ENCODE data around the gene SLC26A9. TPM values are rescaled to one million over a fixed set of nuclear protein-coding genes. Genes with fewer than 3 reads are reported as not detected.

The SLC26A9 gene, protein sequence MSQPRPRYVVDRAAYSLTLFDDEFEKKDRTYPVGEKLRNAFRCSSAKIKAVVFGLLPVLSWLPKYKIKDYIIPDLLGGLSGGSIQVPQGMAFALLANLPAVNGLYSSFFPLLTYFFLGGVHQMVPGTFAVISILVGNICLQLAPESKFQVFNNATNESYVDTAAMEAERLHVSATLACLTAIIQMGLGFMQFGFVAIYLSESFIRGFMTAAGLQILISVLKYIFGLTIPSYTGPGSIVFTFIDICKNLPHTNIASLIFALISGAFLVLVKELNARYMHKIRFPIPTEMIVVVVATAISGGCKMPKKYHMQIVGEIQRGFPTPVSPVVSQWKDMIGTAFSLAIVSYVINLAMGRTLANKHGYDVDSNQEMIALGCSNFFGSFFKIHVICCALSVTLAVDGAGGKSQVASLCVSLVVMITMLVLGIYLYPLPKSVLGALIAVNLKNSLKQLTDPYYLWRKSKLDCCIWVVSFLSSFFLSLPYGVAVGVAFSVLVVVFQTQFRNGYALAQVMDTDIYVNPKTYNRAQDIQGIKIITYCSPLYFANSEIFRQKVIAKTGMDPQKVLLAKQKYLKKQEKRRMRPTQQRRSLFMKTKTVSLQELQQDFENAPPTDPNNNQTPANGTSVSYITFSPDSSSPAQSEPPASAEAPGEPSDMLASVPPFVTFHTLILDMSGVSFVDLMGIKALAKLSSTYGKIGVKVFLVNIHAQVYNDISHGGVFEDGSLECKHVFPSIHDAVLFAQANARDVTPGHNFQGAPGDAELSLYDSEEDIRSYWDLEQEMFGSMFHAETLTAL
- under 1 TPM in 3 of 4 donors, not detected in 1; 0.20 to 0.29 (median 0.26) TPM for polyA plus RNA-seq (ENCODE audit: insufficient read length in 4 of 4)

DNA sequence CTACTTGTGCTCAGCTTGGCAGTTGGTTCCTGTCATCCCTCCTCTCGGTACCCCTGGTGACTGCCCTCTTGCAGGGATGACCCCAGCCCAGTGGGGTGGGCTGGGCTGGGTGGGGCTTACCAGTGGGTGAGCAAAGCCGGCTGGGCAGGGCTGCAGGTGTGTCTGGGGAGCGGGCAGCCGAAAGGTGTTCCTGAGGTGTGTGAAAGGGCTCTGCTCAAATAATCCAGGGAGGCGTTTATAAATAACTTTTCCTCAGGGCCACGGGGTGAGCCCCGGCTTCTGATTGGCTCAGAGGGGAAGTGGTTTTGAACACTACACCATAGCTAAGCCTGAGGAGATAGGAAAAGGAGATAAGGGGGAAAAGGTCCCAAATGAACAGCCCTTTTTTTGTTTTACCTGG is at the start of gene SLC26A9:
Gene SLC26A9 (minus strand): TSS at position 212 of the 400 bp plus-strand sequence. CDS start 7,636 bp downstream, outside the sequence.
- DNase-seq (ENCODE audit: low read depth in 4 of 4, low spot score in 3 of 4) = no peak

DNA sequence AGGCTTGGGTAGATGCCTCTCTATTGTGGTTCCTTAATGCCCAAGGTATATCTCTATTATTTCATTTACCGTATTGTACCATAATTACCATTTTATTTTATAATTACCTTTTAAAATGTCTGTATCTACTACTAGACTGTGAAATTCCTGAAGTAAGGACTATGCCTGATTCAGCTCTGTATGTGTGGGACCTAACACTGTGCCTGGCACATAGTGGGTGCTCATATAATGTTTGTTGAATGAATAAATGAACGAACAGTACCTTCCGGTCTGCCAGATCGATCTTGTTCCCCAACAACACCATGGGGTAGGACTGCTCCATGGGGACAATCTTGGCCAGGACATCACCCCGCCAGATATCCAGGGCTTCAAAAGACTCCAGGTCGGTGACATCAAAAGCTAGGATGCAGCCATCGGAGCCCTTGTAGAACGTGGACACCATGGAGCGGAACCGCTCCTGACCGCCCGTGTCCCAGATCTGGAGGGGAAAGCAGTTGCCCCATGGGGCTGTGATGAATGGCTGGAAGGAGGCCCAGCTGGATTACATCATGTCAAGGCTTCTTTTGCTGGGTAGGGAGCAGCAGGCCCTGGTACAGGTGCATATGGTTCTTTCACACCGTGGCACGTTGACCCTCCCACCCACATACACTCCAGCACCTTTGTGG is 49.1 kb upstream of the SLC26A9 start:
- DNase-seq (ENCODE audit: low read depth in 4 of 4, low spot score in 3 of 4) = no peak

DNA sequence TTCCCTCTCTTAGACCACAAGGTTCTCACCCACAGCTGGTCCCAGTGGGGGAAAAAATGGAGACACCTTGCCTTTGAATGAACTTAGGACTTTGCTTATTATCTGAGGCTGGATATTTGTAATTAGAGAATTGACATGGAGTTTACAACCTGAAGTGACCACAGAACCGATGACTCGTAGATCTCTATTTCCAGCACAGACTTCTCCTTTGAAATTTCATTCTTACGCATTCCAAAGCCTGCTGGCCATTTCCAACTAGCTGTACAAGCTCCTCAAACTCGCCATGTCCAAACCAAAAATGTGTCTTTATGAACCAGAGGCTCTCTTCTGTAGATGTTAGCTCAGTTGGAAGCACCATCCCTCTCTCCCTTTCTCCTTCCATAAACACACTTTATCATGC is 48.0 kb upstream of the SLC26A9 start:
- DNase-seq (ENCODE audit: low read depth in 4 of 4, low spot score in 3 of 4) = no peak

DNA sequence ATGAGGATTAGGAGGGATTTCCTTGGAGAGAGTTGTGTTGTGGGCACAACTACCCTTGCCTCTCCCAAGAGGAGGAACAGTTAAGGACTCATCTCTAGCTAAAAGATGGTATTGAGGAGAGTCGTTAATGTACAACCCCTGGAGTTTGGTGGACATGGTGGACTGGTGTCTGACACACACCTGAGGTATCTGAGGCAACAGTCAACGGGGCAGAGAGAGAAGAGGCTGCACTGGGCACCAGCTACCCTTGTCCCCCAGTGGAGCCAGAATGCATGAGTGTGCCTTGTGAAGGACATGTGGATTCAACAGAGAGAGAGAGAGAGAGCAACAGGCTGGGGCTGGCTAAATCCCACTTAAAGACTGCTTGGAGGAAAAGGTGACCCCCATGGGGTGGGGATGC is 47.0 kb upstream of the SLC26A9 start:
- DNase-seq (ENCODE audit: low read depth in 4 of 4, low spot score in 3 of 4) = no peak

DNA sequence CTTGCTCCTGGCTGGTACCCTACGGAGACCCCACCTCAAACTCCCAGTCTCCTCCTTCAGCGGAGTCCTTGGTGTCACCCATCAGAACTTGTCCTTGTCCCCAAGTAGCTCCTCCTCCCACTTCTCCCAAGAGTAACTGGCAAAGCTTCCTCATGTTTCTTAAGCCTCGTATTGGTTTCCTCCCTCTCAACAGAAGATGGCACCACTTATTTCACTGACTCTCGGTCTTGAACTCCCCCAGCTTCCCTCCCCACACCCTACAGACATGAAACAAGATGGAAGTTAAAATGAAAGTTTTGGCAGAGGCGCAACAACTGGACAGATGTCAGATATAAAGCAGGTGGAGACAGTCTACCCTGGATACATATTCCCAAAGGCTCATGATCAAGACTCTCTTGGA is 46.5 kb upstream of the SLC26A9 start:
- DNase-seq (ENCODE audit: low read depth in 4 of 4, low spot score in 3 of 4) = no peak

DNA sequence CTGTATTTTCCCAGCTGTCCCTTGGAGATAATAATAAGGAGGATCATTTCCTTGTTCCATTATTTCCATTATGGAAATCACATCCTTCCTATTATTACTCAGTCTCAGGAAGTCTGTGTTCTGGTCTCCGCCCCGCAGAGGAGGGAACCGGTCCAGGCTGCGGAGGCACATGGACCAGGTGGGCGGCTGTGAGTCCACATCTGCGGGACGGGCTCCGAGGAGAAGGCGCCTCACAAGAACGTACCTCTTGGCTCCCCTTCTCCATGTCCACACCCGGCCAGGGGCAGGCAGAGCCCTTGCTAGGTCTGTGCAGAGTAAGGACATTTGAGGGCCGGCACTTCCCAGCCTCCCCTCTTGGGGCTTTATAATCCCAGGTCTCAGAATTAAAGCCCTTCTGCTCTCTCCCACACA is 45.3 kb upstream of the SLC26A9 start:
- DNase-seq (ENCODE audit: low read depth in 4 of 4, low spot score in 3 of 4) = no peak

DNA sequence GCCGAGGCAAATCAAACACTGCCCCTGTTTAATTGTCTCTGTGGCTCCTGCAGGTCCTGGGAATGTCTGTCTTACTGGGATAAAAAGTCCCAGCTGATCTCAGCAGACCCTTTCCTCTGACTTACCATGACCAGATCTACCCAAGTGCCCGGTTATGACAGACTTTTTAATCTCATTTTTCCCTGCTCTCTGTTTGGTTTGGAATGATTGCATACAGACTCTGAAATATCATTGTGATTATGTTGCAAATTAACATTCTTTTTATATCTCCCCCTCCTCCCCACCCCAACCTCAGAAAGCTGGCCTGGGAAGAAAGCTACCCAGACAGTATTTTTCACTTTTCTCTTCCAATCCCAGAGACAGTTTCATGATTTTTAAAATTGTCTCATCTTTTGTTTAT is 43.6 kb upstream of the SLC26A9 start:
- no peak for DNase-seq (ENCODE audit: low read depth in 4 of 4, low spot score in 3 of 4)

DNA sequence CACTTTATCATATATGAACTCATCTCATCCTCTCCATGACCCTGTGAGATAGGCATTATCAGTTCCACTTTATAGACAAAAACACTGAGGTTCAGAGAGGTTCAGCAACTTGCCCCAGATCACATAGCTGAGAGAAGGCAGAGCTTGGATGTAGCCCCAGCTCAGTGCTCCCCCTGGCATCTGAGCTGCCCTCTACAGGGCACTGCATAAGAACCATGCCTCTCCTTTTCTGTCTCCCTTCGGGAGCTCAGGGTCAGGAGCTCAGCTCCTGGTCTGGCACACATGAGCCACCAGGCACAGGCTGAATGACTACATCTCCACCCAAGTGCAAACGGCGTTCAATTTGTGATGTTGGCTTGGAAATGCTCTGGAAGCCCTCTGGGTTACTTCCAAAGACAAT is 43.0 kb upstream of the SLC26A9 start:
- DNase-seq (ENCODE audit: low read depth in 4 of 4, low spot score in 3 of 4) = no peak

DNA sequence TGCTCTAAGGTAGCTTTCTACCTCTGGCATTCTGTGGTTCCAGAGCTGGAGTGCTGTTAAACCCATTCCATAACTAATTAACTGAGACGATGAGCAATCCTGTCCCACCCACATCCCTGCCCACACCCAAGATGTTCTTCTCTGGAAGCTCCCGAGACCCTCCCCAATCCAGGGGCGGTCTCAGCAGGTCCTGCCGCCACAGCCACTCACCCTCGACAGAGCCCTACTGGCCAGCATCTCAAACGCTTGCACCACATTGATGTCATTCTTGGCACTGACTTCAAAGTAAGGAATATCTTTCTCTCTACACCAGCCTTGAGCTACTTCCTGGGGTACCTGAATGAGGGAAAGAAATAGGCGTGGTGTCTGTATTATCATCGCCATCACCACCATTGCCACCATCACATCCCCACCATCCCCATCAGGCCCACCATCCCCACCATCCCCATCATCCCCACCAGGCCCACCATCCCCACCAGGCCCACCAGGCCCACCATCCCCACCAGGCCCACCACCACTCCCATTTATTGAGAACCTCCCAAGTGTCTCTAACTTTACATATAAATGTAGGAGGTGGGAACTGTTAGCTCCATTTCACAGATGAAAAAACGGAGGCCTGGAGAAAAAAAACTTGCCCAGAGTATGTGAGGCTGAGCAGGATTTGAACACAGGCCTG is 42.2 kb upstream of the SLC26A9 start:
- no peak for DNase-seq (ENCODE audit: low read depth in 4 of 4, low spot score in 3 of 4)

DNA sequence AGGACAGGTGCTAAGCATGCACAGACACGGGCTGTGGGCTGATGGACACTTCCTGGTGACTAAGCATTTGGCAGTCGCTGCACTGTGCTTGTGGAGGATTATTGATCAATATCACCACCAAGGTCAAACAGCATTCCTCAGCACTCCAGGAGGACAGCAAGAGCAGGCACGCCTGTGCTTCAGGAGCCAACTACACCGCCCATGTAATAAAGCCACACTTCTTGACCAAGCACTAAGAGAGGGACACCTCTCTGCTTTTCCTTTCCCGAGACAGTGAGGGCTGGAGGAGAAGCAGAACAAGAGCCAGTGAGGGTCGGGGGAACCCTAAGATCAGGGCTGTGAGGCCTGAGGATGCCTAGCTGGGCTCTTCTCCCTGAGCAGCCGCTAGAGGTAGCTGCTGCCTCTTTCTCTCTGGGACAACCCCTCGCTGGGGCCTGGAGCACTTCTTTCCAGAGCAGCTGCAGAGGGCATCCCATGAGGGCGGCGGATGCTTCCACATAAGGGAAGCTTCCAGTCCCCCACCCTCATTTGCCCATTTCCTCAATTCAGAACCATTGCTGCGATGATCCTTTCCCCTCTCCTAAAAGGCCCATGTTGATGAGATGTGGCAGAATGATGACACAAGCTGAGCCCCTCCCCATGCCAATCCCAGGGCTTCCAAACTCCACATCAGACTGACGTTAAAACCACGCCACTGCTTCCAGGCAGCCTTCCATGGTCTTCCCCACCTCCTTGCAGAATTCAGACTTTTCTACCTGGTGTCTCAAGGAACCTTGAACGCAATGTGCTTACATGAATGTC is 40.9 kb upstream of the SLC26A9 start:
- no peak for DNase-seq (ENCODE audit: low read depth in 4 of 4, low spot score in 3 of 4)

DNA sequence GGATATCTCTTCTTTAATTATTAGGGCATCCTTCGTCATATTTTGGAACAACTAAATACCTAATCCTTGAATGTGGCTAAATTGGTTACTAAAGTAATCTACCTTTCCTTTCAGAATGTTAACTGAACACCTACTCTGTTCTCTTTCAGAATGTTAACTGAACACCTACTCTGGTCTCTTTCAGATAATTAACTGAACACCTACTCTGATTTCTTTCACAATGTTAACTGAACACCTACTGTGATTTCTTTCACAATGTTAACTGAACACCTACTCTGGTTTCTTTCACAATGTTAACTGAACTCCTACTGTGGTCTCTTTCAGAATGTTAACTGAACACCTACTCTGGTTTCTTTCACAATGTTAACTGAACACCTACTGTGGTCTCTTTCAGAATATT is 38.0 kb upstream of the SLC26A9 start:
- DNase-seq (ENCODE audit: low read depth in 4 of 4, low spot score in 3 of 4) = no peak

DNA sequence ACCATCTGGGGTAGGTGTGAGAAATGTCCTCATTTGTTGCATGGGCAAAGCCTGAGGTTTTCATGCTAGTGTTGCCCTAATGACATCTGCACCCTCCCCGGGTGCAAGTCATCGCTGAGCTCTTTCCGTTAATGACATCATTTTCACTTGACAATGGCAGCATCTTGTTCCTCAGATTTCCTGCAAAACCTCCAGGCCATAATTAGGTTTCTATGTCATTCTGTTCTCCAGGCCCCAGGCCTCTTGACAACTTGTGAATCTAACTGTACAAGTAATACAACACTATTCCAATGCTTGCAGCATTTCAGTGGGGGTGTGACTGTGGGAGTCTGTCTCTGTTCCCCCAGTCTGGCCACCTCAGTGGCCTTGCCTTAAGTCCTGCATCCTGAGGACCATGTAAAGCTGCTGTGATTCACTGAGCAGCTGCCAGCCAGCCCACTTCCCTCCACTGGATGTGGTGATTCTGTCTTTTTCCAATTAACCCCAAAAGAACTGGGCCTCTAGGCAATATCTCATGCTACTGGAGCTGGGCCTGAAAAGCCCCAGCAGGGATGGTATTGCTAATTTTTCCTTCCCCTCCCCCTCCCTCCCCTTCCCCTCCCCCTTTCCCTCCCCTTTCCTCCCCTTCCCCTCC is 37.1 kb upstream of the SLC26A9 start:
- no peak for DNase-seq (ENCODE audit: low read depth in 4 of 4, low spot score in 3 of 4)

DNA sequence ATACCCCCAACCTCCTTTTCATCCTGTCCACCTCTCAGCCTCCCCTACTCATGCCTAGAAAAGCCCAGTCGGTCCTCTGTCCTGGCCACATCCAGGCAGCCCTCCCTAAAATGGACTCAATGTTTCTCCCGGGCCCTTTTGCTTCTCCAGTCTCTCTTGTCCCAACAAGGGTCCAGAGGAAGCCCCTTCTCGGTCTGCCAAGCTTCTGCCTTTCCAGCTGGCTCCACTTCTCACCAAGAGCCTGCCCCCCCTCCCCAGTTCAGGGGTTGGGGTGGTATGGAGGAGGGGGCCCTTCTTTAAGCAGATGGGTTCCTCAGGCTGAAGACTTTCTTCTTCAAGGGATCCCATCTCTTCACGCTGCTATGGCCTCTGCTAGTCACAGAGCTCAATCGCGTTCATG is 36.0 kb upstream of the SLC26A9 start:
- DNase-seq (ENCODE audit: low read depth in 4 of 4, low spot score in 3 of 4) = no peak

DNA sequence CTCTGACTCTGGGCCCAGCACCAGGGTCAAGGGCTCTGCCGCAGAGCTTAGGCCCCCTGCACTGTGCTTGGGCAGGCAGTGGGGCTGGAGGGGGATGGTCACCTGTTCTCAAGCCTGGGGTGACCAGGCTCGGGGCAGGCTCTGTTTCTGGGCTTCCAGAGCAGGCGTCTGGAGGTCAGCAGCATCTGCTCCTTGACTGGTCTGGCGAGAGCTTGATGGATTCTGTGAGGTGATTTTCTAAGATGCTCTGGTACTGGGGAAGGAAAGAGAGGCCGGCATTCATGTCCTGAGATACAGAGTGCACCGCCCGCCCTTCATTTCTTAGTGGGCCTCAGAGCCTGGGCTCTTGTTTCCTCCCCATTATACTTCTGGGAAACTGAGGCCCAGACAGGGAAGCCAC is 35.4 kb upstream of the SLC26A9 start:
- DNase-seq (ENCODE audit: low read depth in 4 of 4, low spot score in 3 of 4) = no peak

DNA sequence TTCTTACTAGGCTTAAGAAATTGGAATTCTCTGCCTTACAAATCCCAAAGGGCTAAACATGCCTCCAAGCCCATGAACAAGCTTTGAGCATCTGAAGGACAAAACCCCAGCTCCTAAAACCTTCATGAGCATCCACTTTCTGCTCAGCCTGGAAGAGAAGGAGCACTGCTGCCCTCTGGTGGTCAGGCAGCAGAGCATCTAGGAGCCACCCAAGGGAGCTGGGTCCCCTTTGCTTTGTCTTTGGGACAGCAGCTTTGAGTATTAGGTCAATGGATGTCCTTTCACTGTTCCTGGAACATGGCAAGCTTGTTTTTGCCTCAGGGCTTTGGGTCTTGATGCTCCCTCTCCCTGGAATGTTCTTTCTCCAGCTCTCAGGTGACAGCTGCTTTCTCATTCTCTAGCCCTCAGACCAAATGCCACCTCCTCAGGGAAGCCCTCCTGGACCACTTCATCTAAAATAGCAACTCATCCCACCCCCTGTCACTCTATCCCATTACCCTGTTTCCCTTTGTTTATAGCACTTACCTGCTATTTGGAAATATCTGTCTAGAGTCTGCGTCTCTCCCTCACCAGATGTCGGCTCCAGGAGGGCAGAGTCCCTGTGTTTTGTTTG is 34.3 kb upstream of the SLC26A9 start:
- peak in 3 of 4 donors; percentile 52 to 60 (median 58) for DNase-seq (ENCODE audit: low read depth in 4 of 4, low spot score in 3 of 4)

DNA sequence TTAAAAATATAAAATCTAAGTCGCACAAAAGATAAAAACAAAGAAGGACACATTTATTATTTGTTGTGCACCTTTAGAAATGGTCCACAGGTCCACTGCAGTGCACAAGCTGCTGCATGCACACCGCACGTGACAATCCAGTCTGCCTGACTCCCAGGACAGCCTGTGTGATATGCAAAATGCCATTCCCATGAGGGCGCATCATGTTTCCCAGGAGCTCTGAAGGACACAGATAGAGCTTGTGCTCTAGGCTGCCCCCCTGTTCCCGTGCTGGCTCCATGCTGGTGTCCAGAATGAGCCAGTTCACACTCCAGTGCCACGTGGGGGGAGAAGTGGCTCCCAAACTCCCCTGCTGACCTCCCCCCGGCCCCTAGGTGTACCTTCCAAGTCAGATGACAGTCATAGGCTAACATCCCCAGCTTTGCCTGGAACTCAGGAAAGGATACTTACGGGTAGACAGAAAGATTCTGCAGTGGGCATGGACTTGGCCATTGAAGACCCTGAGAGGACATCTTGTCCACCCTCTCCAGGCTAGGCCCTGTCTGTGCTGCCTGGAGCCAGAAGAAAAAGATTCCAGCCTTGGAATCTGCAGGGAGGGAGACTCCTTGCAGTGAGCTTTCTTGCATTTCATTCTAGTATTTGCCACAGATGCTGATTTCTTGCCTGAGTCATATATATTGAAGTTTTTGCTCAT is 33.6 kb upstream of the SLC26A9 start:
- no peak for DNase-seq (ENCODE audit: low read depth in 4 of 4, low spot score in 3 of 4)

DNA sequence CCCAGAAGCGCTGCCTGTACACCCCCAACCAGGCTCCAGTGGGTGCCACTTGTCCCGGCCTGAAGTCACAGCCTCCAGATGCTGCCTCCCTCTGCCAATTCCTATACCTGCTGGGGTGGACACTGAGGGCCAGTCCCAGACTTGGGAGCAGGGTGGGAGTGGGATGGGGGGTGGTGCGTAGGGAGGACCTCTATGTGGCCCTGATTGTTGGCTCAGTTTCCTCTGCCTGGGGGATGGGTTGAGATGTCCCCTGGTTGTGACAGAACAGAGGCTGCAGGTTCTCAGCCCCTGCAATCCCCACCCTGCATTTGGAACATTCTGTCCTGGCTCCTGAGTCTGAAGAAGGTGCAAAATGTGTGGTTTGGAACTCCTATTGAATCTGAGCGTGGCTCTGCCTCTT is 32.8 kb upstream of the SLC26A9 start:
- no peak for DNase-seq (ENCODE audit: low read depth in 4 of 4, low spot score in 3 of 4)

DNA sequence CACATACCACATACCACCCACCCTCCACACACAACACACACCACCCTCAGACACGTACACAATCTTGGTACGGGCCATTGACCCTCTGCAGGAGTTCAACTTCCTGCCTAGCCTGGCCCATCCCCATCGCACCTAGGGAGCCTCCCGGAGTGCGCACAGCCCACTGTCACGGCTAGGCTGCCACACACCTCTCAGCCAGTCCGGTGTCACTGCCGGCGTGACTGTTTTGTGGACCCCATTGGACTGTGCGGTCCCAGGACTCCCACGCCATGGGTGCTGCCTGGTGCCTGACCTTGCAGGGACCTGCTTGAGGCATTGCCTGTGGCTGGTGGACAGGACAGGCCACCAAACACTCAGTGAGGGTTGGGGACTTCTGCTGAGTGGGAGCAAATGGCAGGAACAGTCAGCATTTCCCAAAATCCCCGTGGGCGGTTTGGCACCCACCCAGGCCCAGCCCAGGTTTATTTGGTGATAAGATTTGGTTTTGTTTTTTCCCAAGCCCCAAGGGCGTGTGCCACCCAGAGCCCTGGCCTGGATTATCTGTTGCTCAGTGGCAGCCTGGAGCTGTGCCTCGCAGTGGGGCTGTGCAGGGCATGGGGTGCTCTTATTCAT is 32.2 kb upstream of the SLC26A9 start:
- no peak for DNase-seq (ENCODE audit: low read depth in 4 of 4, low spot score in 3 of 4)

Data from left renal pelvis (tissue), 4 donors.